SK-N-SH (cell line): ENCODE measurements around the gene MIP.

Experiments
- ELF1 ChIP-seq: IDR thresholded peaks from 2 replicates; pipeline ENCODE4 v1.4.0; 2012
- GATA2 ChIP-seq: sonication (generic); formaldehyde crosslinking; IDR thresholded peaks from 2 replicates; pipeline ENCODE4 v1.5.0; 2020; ENCODE audit warnings: mild to moderate bottlenecking, missing genetic modification reagents
- MXI1 ChIP-seq: IDR thresholded peaks from 2 replicates; pipeline ENCODE4 v1.6.1; 2012; ENCODE audit warnings: mild to moderate bottlenecking, low read depth, low read length, improper control_type of control experiment
- RAD21 ChIP-seq: IDR thresholded peaks from 2 replicates; pipeline ENCODE4 v1.6.1; 2012; ENCODE audit warnings: mild to moderate bottlenecking, low read length
- SMC3 ChIP-seq: IDR thresholded peaks from 2 replicates; pipeline ENCODE4 v1.6.1; 2012; ENCODE audit warnings: low read depth, low read length, improper control_type of control experiment
- TF ChIP-seq, protein P1 (sequence below): fragments of 200-600 bp; sonication (generic); IDR thresholded peaks from 2 replicates; pipeline ENCODE4 v1.6.1; 2017; ENCODE audit warnings: antibody characterized with exemption, mild to moderate bottlenecking, moderate library complexity
- TF ChIP-seq, protein P2 (sequence below): IDR thresholded peaks from 2 replicates; pipeline ENCODE4; 2012
- TF ChIP-seq, protein P3 (sequence below): fragments of 150-350 bp; IDR thresholded peaks from 2 replicates; pipeline ENCODE4 v1.6.1; 2017; ENCODE audit warnings: antibody characterized with exemption, low read length, low read depth, borderline replicate concordance
- TF ChIP-seq, protein P4 (sequence below): IDR thresholded peaks from 2 replicates; pipeline ENCODE4 v1.4.0; 2012; ENCODE audit warnings: low read depth
- TF ChIP-seq, protein P5 (sequence below): fragments of 150-350 bp; IDR thresholded peaks from 2 replicates; pipeline ENCODE4 v1.6.1; 2016; ENCODE audit warnings: mild to moderate bottlenecking, low read depth, low read length
- TF ChIP-seq, protein P6 (sequence below): IDR thresholded peaks from 2 replicates; pipeline ENCODE4 v1.6.1; 2012; ENCODE audit warnings: mild to moderate bottlenecking, low read depth, low read length, moderate library complexity

DNA sequence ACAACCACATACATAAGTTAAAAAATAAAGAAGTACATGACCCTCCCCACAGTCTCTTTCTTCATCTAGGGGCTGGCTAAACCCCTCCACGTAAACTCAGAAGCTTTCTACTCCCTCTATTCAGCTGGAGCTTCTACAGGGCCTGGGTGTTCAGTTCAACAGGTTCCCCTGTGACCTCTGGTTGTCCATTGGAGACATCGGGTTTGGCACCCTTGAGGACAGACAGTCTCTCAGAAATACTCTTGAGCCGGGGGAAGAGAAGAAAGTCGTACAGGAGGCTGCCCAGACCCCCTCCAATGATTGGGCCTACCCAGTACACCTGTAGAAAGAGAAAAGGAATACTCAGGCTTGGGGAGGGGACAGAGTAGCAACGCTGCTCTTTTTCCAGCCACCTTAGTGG is 3.3 kb downstream of the MIP start:
- TF ChIP-seq, protein P1, sequence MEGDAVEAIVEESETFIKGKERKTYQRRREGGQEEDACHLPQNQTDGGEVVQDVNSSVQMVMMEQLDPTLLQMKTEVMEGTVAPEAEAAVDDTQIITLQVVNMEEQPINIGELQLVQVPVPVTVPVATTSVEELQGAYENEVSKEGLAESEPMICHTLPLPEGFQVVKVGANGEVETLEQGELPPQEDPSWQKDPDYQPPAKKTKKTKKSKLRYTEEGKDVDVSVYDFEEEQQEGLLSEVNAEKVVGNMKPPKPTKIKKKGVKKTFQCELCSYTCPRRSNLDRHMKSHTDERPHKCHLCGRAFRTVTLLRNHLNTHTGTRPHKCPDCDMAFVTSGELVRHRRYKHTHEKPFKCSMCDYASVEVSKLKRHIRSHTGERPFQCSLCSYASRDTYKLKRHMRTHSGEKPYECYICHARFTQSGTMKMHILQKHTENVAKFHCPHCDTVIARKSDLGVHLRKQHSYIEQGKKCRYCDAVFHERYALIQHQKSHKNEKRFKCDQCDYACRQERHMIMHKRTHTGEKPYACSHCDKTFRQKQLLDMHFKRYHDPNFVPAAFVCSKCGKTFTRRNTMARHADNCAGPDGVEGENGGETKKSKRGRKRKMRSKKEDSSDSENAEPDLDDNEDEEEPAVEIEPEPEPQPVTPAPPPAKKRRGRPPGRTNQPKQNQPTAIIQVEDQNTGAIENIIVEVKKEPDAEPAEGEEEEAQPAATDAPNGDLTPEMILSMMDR, result no peak
- no peak for TF ChIP-seq SMC3
- TF ChIP-seq MXI1, result no peak
- TF ChIP-seq, protein P2, sequence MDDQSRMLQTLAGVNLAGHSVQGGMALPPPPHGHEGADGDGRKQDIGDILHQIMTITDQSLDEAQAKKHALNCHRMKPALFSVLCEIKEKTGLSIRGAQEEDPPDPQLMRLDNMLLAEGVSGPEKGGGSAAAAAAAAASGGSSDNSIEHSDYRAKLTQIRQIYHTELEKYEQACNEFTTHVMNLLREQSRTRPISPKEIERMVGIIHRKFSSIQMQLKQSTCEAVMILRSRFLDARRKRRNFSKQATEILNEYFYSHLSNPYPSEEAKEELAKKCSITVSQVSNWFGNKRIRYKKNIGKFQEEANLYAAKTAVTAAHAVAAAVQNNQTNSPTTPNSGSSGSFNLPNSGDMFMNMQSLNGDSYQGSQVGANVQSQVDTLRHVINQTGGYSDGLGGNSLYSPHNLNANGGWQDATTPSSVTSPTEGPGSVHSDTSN, result no peak
- no peak for TF ChIP-seq GATA2
- TF ChIP-seq, protein P3, sequence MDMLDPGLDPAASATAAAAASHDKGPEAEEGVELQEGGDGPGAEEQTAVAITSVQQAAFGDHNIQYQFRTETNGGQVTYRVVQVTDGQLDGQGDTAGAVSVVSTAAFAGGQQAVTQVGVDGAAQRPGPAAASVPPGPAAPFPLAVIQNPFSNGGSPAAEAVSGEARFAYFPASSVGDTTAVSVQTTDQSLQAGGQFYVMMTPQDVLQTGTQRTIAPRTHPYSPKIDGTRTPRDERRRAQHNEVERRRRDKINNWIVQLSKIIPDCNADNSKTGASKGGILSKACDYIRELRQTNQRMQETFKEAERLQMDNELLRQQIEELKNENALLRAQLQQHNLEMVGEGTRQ, result no peak
- no peak for TF ChIP-seq RAD21
- TF ChIP-seq, protein P4, sequence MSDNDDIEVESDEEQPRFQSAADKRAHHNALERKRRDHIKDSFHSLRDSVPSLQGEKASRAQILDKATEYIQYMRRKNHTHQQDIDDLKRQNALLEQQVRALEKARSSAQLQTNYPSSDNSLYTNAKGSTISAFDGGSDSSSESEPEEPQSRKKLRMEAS, result no peak
- no peak for TF ChIP-seq ELF1
- TF ChIP-seq, protein P5, sequence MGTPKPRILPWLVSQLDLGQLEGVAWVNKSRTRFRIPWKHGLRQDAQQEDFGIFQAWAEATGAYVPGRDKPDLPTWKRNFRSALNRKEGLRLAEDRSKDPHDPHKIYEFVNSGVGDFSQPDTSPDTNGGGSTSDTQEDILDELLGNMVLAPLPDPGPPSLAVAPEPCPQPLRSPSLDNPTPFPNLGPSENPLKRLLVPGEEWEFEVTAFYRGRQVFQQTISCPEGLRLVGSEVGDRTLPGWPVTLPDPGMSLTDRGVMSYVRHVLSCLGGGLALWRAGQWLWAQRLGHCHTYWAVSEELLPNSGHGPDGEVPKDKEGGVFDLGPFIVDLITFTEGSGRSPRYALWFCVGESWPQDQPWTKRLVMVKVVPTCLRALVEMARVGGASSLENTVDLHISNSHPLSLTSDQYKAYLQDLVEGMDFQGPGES, result no peak
- TF ChIP-seq, protein P6, sequence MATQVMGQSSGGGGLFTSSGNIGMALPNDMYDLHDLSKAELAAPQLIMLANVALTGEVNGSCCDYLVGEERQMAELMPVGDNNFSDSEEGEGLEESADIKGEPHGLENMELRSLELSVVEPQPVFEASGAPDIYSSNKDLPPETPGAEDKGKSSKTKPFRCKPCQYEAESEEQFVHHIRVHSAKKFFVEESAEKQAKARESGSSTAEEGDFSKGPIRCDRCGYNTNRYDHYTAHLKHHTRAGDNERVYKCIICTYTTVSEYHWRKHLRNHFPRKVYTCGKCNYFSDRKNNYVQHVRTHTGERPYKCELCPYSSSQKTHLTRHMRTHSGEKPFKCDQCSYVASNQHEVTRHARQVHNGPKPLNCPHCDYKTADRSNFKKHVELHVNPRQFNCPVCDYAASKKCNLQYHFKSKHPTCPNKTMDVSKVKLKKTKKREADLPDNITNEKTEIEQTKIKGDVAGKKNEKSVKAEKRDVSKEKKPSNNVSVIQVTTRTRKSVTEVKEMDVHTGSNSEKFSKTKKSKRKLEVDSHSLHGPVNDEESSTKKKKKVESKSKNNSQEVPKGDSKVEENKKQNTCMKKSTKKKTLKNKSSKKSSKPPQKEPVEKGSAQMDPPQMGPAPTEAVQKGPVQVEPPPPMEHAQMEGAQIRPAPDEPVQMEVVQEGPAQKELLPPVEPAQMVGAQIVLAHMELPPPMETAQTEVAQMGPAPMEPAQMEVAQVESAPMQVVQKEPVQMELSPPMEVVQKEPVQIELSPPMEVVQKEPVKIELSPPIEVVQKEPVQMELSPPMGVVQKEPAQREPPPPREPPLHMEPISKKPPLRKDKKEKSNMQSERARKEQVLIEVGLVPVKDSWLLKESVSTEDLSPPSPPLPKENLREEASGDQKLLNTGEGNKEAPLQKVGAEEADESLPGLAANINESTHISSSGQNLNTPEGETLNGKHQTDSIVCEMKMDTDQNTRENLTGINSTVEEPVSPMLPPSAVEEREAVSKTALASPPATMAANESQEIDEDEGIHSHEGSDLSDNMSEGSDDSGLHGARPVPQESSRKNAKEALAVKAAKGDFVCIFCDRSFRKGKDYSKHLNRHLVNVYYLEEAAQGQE, result no peak
